HEK293T (cell line): ENCODE data around the gene DOCK1.

Source experiments
- CTCF ChIA-PET: fragments of 350-600 bp; formaldehyde crosslinking; extraction: SDS; loops from one replicate; lab custom pipeline; 2021; ENCODE audit warnings: antibody characterized with exemption, inconsistent platforms; lab: Yijun Ruan, JAX
- POLR2A ChIA-PET: fragments of 350-600 bp; formaldehyde crosslinking; extraction: SDS; loops from one replicate; lab custom pipeline; 2020; ENCODE audit warnings: antibody characterized with exemption, inconsistent platforms; lab: Yijun Ruan, JAX
- DNase-seq: peaks from one replicate; pipeline ENCODE4 v3.0.0; 2012; ENCODE audit warnings: mixed read lengths; ENCODE audit errors: extremely low spot score
- ARNT ChIP-seq: fragments of 450-650 bp; IDR thresholded peaks from 2 replicates; pipeline ENCODE4 v1.6.1; 2017; ENCODE audit warnings: mild to moderate bottlenecking
- BHLHE40 ChIP-seq: fragments of 450-650 bp; IDR thresholded peaks from 2 replicates; pipeline ENCODE4 v1.6.1; 2016; ENCODE audit warnings: mild to moderate bottlenecking, moderate library complexity, borderline replicate concordance
- CTBP1 ChIP-seq: fragments of 450-650 bp; IDR thresholded peaks from 2 replicates; pipeline ENCODE4 v1.6.1; 2016; ENCODE audit warnings: borderline replicate concordance
- ELF4 ChIP-seq: fragments of 450-650 bp; IDR thresholded peaks from 2 replicates; pipeline ENCODE4 v1.6.1; 2017; ENCODE audit warnings: antibody characterized with exemption
- FOXA1 ChIP-seq: fragments of 450-650 bp; IDR thresholded peaks from 2 replicates; pipeline ENCODE4 v1.6.1; 2016; ENCODE audit warnings: mild to moderate bottlenecking
- FOXK2 ChIP-seq: fragments of 450-650 bp; IDR thresholded peaks from 2 replicates; pipeline ENCODE4 v1.6.1; 2016; ENCODE audit warnings: mild to moderate bottlenecking
- FOXM1 ChIP-seq: fragments of 450-650 bp; IDR thresholded peaks from 2 replicates; pipeline ENCODE4 v1.6.1; 2017; ENCODE audit warnings: mild to moderate bottlenecking, borderline replicate concordance
- HDGF ChIP-seq: fragments of 450-650 bp; IDR thresholded peaks from 2 replicates; pipeline ENCODE4 v1.6.1; 2017; ENCODE audit warnings: antibody characterized with exemption, borderline replicate concordance
- L3MBTL2 ChIP-seq: fragments of 450-650 bp; conservative IDR thresholded peaks from 2 replicates; pipeline ENCODE4 v1.6.1; 2016; ENCODE audit warnings: mild to moderate bottlenecking
- LEF1 ChIP-seq: fragments of 450-650 bp; IDR thresholded peaks from 2 replicates; pipeline ENCODE4 v1.6.1; 2017; ENCODE audit warnings: mild to moderate bottlenecking, borderline replicate concordance
- NFRKB ChIP-seq: fragments of 450-650 bp; IDR thresholded peaks from 2 replicates; pipeline ENCODE4 v1.6.1; 2016; ENCODE audit warnings: mild to moderate bottlenecking, moderate library complexity
- SP1 ChIP-seq: fragments of 450-650 bp; IDR thresholded peaks from 2 replicates; pipeline ENCODE4 v1.6.1; 2017
- SUZ12 ChIP-seq: fragments of 450-650 bp; IDR thresholded peaks from 2 replicates; pipeline ENCODE4 v1.6.1; 2016; ENCODE audit warnings: mild to moderate bottlenecking
- TARDBP ChIP-seq: fragments of 450-650 bp; IDR thresholded peaks from 2 replicates; pipeline ENCODE4 v1.6.1; 2016
- ZNF384 ChIP-seq: fragments of 450-650 bp; IDR thresholded peaks from 2 replicates; pipeline ENCODE4 v1.6.1; 2016
- TF ChIP-seq, protein P1 (sequence below): fragments of 450-650 bp; IDR thresholded peaks from 2 replicates; pipeline ENCODE4 v1.6.1; 2016

Gene DOCK1

GRCh38 chr10:127364034-127364433 lies 458.8 kb downstream of the DOCK1 start:
- ChIA-PET POLR2A (no interaction called here), CTCF (no interaction called here)
- no peak for TF ChIP-seq NFRKB
- TF ChIP-seq TARDBP = no peak
- TF ChIP-seq FOXM1 = no peak
- no peak for TF ChIP-seq LEF1
- no peak for TF ChIP-seq ARNT
- TF ChIP-seq HDGF = no peak
- TF ChIP-seq SP1 = no peak
- TF ChIP-seq, protein P1, sequence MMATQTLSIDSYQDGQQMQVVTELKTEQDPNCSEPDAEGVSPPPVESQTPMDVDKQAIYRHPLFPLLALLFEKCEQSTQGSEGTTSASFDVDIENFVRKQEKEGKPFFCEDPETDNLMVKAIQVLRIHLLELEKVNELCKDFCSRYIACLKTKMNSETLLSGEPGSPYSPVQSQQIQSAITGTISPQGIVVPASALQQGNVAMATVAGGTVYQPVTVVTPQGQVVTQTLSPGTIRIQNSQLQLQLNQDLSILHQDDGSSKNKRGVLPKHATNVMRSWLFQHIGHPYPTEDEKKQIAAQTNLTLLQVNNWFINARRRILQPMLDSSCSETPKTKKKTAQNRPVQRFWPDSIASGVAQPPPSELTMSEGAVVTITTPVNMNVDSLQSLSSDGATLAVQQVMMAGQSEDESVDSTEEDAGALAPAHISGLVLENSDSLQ = no peak
- TF ChIP-seq BHLHE40 = no peak
- TF ChIP-seq ZNF384 = no peak
- TF ChIP-seq ELF4 = no peak
- no peak for TF ChIP-seq L3MBTL2
- no peak for TF ChIP-seq FOXK2
- TF ChIP-seq CTBP1 = no peak
- TF ChIP-seq SUZ12 = no peak
- TF ChIP-seq FOXA1 = no peak
- DNase-seq = no peak

DNA sequence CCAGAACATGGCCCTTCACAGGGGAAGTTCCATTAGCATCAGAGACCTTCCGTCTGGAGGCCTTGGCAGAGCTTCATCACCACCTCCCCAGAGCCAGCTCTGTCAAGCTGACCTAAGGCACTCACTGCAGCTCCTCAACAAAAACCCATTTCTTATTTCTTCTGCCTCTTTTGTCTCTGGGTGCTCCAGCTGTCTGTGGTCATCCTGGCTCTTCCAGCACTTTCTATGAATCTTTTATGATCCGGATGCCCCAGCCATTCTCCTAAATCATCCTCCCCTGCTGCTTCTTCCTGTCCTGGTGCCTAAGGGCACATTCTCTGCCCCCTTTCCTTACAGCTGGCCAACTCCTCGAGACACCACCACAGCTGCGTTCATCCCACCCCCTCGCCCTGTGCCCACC lies 462.9 kb downstream of the DOCK1 start:
- no peak for TF ChIP-seq HDGF
- TF ChIP-seq, protein P1 = no peak
- no peak for TF ChIP-seq FOXA1
- no peak for TF ChIP-seq BHLHE40
- TF ChIP-seq FOXK2 = no peak
- TF ChIP-seq FOXM1 = no peak
- TF ChIP-seq TARDBP = no peak
- TF ChIP-seq L3MBTL2 = no peak
- DNase-seq = no peak
- ChIA-PET CTCF (no interaction called here), POLR2A (no interaction called here)

DNA sequence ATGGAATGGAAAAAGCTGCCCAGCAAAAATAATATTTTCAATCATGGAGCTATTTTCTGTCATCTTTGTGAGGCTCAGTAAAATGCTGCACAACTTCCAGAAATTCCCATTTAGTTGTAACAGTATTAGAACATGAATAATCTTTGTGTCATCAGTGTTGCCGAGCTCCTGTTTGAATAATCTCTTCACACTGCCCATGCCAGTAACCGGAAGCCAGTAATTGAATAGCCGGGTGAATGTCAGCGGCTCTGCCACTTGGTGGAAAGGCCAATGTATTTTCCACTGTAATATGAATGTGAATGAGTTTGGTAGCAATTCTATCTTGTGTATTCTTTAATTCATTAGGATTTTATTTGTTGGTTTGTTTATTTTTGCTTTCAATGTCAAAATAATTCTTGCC lies 463.7 kb downstream of the DOCK1 start:
- POLR2A ChIA-PET = no interaction called here
- no peak for DNase-seq
- TF ChIP-seq ELF4 = no peak
- CTCF ChIA-PET = interaction anchor here (0.6 kb wide), 1 partner anchor 546 kb away, joined by 5 read pairs; no protein-coding TSS in a partner anchor

DNA sequence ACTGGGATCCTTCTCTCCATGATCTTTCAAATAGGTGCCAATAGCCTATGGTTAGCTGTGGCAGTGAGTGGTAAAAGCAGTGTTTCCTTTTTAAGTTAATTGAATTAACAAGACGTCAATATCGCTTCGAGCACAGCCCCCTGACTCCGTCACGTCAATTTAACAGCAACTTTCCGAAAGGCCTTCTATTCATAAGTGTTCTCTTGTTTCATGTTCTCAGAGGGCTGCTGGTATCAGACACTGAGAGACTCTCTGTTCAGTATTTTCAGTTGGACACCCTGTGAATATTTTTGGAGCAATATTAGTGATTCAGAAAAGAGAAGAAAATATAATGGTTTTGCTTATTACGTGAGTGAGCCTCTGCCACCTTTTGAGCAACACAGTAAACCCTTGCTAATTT lies 465.4 kb downstream of the DOCK1 start:
- DNase-seq = no peak
- ChIA-PET POLR2A (no interaction called here), CTCF (no interaction called here)
- TF ChIP-seq, protein P1 = no peak
- no peak for TF ChIP-seq NFRKB

- POLR2A ChIA-PET = no interaction called here
- no peak for DNase-seq
- CTCF ChIA-PET = no interaction called here
- TF ChIP-seq FOXA1 = no peak
- TF ChIP-seq ARNT = no peak
Observed at GRCh38 chr10:127372361-127372760, 467.1 kb downstream of the DOCK1 start.

DNA sequence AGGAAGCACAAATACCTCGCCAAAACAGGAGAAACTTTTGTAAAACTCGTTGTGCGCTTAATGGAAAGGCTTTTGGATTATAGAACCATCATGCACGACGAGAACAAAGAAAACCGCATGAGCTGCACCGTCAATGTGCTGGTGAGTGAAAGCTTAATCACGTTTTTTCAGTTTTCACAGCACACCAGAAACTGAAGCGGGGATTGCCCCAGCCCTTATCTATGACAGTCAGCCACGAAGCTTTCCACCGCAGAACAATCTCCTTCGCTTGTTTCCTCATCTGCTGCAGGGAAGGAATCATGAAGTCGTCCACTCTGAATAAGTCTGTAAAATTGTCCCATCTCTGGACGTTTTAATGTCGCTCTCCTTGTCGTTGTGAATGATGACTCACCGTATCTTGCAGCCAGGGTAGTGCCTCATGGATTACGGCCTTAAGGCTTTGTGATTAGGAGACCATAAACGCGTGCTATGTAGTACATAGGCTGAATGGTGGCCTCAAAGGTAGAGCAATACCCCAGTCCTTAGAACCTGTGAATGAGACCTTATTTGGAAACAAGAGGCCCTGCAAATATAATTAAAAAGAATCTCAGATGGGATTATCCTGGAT lies 468.9 kb downstream of the DOCK1 start:
- ChIA-PET POLR2A (no interaction called here), CTCF (no interaction called here)
- TF ChIP-seq ARNT = no peak
- TF ChIP-seq ZNF384 = no peak
- no peak for TF ChIP-seq L3MBTL2
- no peak for TF ChIP-seq CTBP1
- no peak for TF ChIP-seq HDGF
- TF ChIP-seq NFRKB = no peak
- no peak for TF ChIP-seq LEF1
- no peak for TF ChIP-seq TARDBP
- TF ChIP-seq SUZ12 = no peak
- TF ChIP-seq, protein P1 = no peak
- no peak for TF ChIP-seq SP1
- TF ChIP-seq BHLHE40 = no peak
- no peak for TF ChIP-seq ELF4
- no peak for TF ChIP-seq FOXM1
- TF ChIP-seq FOXA1 = no peak
- TF ChIP-seq FOXK2 = no peak
- no peak for DNase-seq

- no peak for TF ChIP-seq FOXM1
- no peak for TF ChIP-seq NFRKB
- TF ChIP-seq CTBP1 = no peak
- no peak for TF ChIP-seq FOXK2
- TF ChIP-seq SP1 = no peak
- TF ChIP-seq L3MBTL2 = no peak
- TF ChIP-seq ARNT = no peak
- TF ChIP-seq ELF4 = no peak
- TF ChIP-seq LEF1 = no peak
- TF ChIP-seq FOXA1 = no peak
- TF ChIP-seq TARDBP = no peak
- TF ChIP-seq SUZ12 = no peak
- no peak for TF ChIP-seq ZNF384
- no peak for TF ChIP-seq HDGF
- TF ChIP-seq, protein P1 = no peak
- no peak for TF ChIP-seq BHLHE40
- no peak for DNase-seq
- ChIA-PET CTCF (no interaction called here), POLR2A (no interaction called here)
Observed at GRCh38 chr10:127374901-127375300, 469.7 kb downstream of the DOCK1 start.
